WTC11 (cell line): ENCODE measurements around the gene CCL8.

Experiments
- CREM ChIP-seq: sonication (generic); formaldehyde crosslinking; IDR thresholded peaks from 2 replicates; pipeline ENCODE4 v1.8.1; 2022; ENCODE audit warnings: mild to moderate bottlenecking, missing genetic modification reagents, moderate library complexity
- E2F4 ChIP-seq: sonication (generic); formaldehyde crosslinking; IDR thresholded peaks from 2 replicates; pipeline ENCODE4 v1.8.1; 2022; ENCODE audit warnings: low read depth, mild to moderate bottlenecking, moderate library complexity, missing genetic modification reagents, borderline replicate concordance
- FOXK1 ChIP-seq: sonication (generic); formaldehyde crosslinking; IDR thresholded peaks from 2 replicates; pipeline ENCODE4 v1.8.0; 2022; ENCODE audit warnings: mild to moderate bottlenecking, moderate library complexity, missing genetic modification reagents
- GRHL2 ChIP-seq: fragments of 250-450 bp; sonication (Bioruptor Pico); IDR thresholded peaks from 2 replicates; pipeline ENCODE4 v1.8.0; 2022; ENCODE audit warnings: mild to moderate bottlenecking, moderate library complexity; ENCODE audit not compliant: insufficient replicate concordance, severe bottlenecking
- KAT7 ChIP-seq: sonication (generic); formaldehyde crosslinking; IDR thresholded peaks from 2 replicates; pipeline ENCODE4 v1.8.1; 2023; ENCODE audit warnings: missing genetic modification reagents, mild to moderate bottlenecking, borderline replicate concordance
- TCF7 ChIP-seq: sonication (generic); formaldehyde crosslinking; IDR thresholded peaks from 2 replicates; pipeline ENCODE4 v1.8.0; 2022; ENCODE audit warnings: mild to moderate bottlenecking, low read depth, missing genetic modification reagents, moderate library complexity
- ZNF423 ChIP-seq: fragments of 250-450 bp; sonication (Bioruptor Pico); IDR thresholded peaks from 2 replicates; pipeline ENCODE4 v2.1.2; 2022; ENCODE audit warnings: mild to moderate bottlenecking, moderate library complexity
- TF ChIP-seq, protein P1 (sequence below): fragments of 200-600 bp; IDR thresholded peaks from 2 replicates; pipeline ENCODE4 v1.8.0; 2022; ENCODE audit warnings: antibody characterized with exemption
- TF ChIP-seq, protein P2 (sequence below): sonication (generic); formaldehyde crosslinking; conservative IDR thresholded peaks from 2 replicates; pipeline ENCODE4 v1.8.1; 2022; ENCODE audit warnings: mild to moderate bottlenecking, missing genetic modification reagents

DNA sequence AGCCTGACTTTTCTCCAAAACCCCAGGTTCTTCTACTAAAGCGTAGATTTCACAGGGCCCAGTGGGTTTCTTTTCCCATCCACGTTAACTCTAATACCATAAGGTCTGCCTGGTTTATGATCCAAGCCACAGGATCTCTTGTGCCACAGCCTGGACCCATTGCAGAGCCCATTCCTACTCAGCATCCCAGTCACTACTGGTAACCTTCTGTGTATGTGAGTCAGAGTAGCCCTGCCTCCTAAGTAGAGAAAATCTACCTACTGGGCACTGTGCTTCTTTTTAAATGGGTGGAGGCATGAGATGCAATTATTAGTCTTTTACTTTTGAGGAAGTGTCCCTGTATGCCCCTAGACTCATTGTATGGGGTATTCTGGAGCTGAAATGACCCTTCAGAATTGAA is 20.2 kb upstream of the CCL8 start:
- TF ChIP-seq, protein P1, sequence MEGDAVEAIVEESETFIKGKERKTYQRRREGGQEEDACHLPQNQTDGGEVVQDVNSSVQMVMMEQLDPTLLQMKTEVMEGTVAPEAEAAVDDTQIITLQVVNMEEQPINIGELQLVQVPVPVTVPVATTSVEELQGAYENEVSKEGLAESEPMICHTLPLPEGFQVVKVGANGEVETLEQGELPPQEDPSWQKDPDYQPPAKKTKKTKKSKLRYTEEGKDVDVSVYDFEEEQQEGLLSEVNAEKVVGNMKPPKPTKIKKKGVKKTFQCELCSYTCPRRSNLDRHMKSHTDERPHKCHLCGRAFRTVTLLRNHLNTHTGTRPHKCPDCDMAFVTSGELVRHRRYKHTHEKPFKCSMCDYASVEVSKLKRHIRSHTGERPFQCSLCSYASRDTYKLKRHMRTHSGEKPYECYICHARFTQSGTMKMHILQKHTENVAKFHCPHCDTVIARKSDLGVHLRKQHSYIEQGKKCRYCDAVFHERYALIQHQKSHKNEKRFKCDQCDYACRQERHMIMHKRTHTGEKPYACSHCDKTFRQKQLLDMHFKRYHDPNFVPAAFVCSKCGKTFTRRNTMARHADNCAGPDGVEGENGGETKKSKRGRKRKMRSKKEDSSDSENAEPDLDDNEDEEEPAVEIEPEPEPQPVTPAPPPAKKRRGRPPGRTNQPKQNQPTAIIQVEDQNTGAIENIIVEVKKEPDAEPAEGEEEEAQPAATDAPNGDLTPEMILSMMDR = no peak
- no peak for TF ChIP-seq KAT7 (CRISPR knock-in tag)
- no peak for TF ChIP-seq FOXK1
- TF ChIP-seq, protein P2, sequence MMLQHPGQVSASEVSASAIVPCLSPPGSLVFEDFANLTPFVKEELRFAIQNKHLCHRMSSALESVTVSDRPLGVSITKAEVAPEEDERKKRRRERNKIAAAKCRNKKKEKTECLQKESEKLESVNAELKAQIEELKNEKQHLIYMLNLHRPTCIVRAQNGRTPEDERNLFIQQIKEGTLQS = no peak
- no peak for TF ChIP-seq GRHL2 (CRISPR knock-in tag)
- no peak for TF ChIP-seq ZNF423 (CRISPR knock-in tag)
- TF ChIP-seq E2F4 = no peak
- no peak for TF ChIP-seq TCF7
- TF ChIP-seq CREM (CRISPR knock-in tag) = no peak
